ENCODE measurements around the gene METTL25. TPM values are rescaled to one million over a fixed set of nuclear protein-coding genes. Genes with fewer than 3 reads are reported as not detected.
A peak's percentile ranks its signal among the peaks of the same experiment; 100 is the strongest.

METTL25 gene, protein sequence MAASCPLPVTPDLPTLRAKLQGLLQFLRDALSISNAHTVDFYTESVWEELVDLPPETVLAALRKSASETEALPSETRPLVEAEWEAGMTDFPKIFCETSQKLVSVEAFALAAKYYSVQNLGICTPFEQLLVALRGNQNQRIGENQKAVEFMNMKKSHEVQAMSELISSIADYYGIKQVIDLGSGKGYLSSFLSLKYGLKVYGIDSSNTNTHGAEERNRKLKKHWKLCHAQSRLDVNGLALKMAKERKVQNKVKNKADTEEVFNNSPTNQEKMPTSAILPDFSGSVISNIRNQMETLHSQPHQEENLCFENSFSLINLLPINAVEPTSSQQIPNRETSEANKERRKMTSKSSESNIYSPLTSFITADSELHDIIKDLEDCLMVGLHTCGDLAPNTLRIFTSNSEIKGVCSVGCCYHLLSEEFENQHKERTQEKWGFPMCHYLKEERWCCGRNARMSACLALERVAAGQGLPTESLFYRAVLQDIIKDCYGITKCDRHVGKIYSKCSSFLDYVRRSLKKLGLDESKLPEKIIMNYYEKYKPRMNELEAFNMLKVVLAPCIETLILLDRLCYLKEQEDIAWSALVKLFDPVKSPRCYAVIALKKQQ
- total RNA-seq (2014; rRNA removed) (5.1 and 7.9 TPM in 2 replicates), Bru-seq, nascent RNA (percentile 55 among the genes with signal in this experiment), BruChase-seq, experiment 1, labeled RNA remaining after a 6-hour chase (percentile 45 among the genes with signal in this experiment), BruChase-seq, experiment 2, labeled RNA remaining after a 2-hour chase (percentile 64 among the genes with signal in this experiment)
- long read RNA-seq, transcript METTL25-201 (12 exons, 2,093 nt): major isoform, 6 of 10 reads
- long read RNA-seq, partial matches to known transcripts: 0 of 10 reads
- long read RNA-seq, other reads (novel, unspliced or antisense): 4 of 10 reads

DNA sequence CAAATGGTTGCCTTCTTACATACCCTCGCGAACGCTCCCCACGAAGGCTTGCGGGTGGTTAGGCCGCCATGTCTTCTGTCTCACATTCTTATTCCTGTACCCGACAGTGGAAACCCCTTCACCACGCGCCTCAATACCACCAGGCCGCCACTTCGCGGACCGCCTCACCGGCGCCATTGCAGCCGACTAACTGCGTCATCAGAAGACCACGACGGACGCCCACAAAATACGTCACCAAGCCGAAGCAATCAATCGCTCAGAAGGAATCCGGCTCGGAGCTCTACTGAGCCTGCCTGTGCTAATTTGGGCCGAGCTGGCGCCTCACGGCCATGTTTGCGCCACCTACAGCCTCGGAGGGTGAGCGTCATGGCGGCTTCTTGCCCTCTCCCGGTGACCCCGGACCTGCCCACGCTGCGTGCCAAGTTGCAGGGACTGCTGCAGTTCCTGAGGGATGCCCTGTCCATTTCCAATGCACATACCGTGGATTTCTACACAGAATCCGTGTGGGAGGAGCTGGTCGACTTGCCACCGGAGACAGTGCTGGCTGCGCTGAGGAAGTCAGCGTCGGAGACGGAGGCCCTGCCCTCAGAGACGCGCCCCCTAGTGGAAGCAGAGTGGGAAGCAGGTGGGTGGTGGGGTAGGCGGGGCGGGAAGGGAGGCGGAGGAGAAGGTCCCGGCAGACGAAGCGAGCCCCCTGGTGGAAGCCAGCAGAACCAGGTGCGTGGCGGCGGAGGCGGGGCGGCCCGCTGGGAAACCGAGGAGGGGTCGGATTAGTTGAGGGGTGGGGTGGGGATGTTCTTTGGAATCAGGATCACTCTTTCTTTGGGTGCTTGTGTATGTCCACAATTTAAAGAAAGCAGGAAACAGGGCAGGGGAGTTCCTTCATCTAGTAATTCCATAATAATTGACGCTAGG, at the start of gene METTL25, which contains the start of gene CCDC59:
Gene METTL25, plus strand, starts transcription at position 330 of the 915 bp plus-strand sequence. Its CDS starts 37 bp downstream, at position 367.
Gene CCDC59, minus strand, starts transcription at position 188 of the 915 bp plus-strand sequence. Its CDS starts 11 bp downstream, at position 177.
- H3K79me2 ChIP-seq (ENCODE audit: low read length): peaks cover 34% of the 10 kb centered on the region
- H3F3A ChIP-seq (ENCODE audit: low read length, unreplicated experiment): no peaks in the 10 kb centered on the region
- TF ChIP-seq, protein P1, sequence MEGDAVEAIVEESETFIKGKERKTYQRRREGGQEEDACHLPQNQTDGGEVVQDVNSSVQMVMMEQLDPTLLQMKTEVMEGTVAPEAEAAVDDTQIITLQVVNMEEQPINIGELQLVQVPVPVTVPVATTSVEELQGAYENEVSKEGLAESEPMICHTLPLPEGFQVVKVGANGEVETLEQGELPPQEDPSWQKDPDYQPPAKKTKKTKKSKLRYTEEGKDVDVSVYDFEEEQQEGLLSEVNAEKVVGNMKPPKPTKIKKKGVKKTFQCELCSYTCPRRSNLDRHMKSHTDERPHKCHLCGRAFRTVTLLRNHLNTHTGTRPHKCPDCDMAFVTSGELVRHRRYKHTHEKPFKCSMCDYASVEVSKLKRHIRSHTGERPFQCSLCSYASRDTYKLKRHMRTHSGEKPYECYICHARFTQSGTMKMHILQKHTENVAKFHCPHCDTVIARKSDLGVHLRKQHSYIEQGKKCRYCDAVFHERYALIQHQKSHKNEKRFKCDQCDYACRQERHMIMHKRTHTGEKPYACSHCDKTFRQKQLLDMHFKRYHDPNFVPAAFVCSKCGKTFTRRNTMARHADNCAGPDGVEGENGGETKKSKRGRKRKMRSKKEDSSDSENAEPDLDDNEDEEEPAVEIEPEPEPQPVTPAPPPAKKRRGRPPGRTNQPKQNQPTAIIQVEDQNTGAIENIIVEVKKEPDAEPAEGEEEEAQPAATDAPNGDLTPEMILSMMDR (conservative IDR thresholded peaks at IDR 0.05; ENCODE audit: low read depth, low read length): peak; percentile 96
- no peak for TF ChIP-seq EZH2 (IDR thresholded peaks at IDR 0.05; ENCODE audit: low read length, unreplicated experiment)
- TF ChIP-seq EZH2phosphoT487 (IDR thresholded peaks at IDR 0.05; ENCODE audit: borderline replicate concordance, low read length): no peak
- H3K9me3 ChIP-seq (ENCODE audit: low read length): peaks cover 4% of the 10 kb centered on the region; the same call in 1 of the 2 replicates
- H3K9me2 ChIP-seq (replicated peaks; ENCODE audit: low read length): no peaks in the 10 kb centered on the region
- DNase-seq (peak; percentile 97), ATAC-seq (peak; percentile 94)
- POLR2A ChIA-PET (ENCODE audit: unreplicated experiment): no interaction called here
- no peaks in the 10 kb centered on the region for H3K27me3 ChIP-seq (ENCODE audit: low read length)
- H3K9ac ChIP-seq (ENCODE audit: low read length): peak within 1 kb of the TSS; percentile 97
- H3K4me1 ChIP-seq (ENCODE audit: insufficient read depth, low read length): peaks cover 16% of the 10 kb centered on the region
- peak within 1 kb of the TSS; percentile 100 for H3K4me3 ChIP-seq (ENCODE audit: low read length)
- H3K4me2 ChIP-seq (ENCODE audit: low read length): peak within 1 kb of the TSS; percentile 95
- H3K27ac ChIP-seq (ENCODE audit: low read length): peak within 1 kb of the TSS; percentile 83
- CTCF ChIA-PET: interaction anchor here (0.6 to 0.7 kb wide), 3 partner anchors 600 to 1778 kb away, joined by 3 read pairs; no protein-coding TSS in a partner anchor
- H2AFZ ChIP-seq (ENCODE audit: low read length): peak within 1 kb of the TSS; percentile 97
- BruUV-seq (replicated peaks): no TSS peak
- H3K36me3 ChIP-seq (ENCODE audit: low read depth, low read length): peaks cover 25% of the 10 kb centered on the region
- intact Hi-C loops (cut with micrococcal nuclease): loop anchor here (1.0 kb wide), 1 partner anchor 714 kb away; no protein-coding TSS in a partner anchor
- H4K20me1 ChIP-seq (ENCODE audit: low read length): no peaks in the 10 kb centered on the region

DNA sequence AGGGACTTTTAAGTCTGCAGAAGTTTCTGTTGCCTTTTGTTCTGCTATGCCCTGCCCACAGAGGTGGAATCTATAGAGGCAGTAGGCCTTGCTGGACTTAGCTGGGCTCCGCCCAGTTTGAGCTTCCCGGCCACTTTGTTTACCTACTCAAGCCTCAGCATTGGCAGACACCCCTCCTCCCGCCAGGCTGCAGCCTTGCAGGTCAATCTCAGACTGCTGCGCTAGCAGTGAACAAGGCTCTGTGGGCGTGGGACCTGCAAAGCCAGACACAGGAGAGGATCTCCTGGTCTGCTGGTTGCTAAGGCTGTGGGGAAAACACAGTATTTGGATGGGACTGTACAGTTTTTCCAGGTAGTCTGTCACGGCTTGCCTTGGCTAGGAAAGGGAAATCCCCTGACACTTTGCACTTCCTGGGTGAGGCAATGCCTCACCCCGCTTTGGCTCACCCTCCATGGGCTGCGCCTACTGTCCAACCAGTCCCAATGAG, 43.9 kb upstream of the METTL25 start:
- Histone ChIP-seq H3K9me2 (replicated peaks; ENCODE audit: low read length) (no peaks in the 10 kb centered on the region), H3K36me3 (ENCODE audit: low read depth, low read length) (no peaks in the 10 kb centered on the region), H3K9me3 (ENCODE audit: low read length) (no peaks in the 10 kb centered on the region), H3K4me1 (ENCODE audit: insufficient read depth, low read length) (no peaks in the 10 kb centered on the region), H3K27ac (ENCODE audit: low read length) (no peak overlapping the region), H3K4me3 (ENCODE audit: low read length) (no peak overlapping the region), H3F3A (ENCODE audit: low read length, unreplicated experiment) (no peaks in the 10 kb centered on the region), H3K9ac (ENCODE audit: low read length) (no peak overlapping the region), H2AFZ (ENCODE audit: low read length) (peak overlapping the region; percentile 61), H3K4me2 (ENCODE audit: low read length) (peak overlapping the region; percentile 35; the same call in 1 of the 2 replicates), H3K27me3 (ENCODE audit: low read length) (0 out of 2 replicates have a peak, but pooled peaks cover 3% of the 10 kb centered on the region), H4K20me1 (ENCODE audit: low read length) (no peaks in the 10 kb centered on the region), H3K79me2 (ENCODE audit: low read length) (no peaks in the 10 kb centered on the region)
- peak; percentile 36 for DNase-seq
- ChIA-PET POLR2A (ENCODE audit: unreplicated experiment) (no interaction called here), CTCF (no interaction called here)
- BruUV-seq (replicated peaks): no TSS peak
- TF ChIP-seq, protein P1 (conservative IDR thresholded peaks at IDR 0.05; ENCODE audit: low read depth, low read length): no peak
- TF ChIP-seq EZH2 (IDR thresholded peaks at IDR 0.05; ENCODE audit: low read length, unreplicated experiment): no peak
- TF ChIP-seq EZH2phosphoT487 (IDR thresholded peaks at IDR 0.05; ENCODE audit: borderline replicate concordance, low read length): no peak
- peak; percentile 42 for ATAC-seq
- intact Hi-C loops (cut with micrococcal nuclease): no loop called here
